ENCODE data around the gene FOSB. TPM values are rescaled to one million over a fixed set of nuclear protein-coding genes. Genes with fewer than 3 reads are reported as not detected.

The FOSB gene
- total and polyA plus RNA-seq, 7 donors, result 0.32 to 9.4 (median 1.5) TPM

GRCh38 chr19:45476304-45476703 is 8.5 kb downstream of the FOSB start:
- intact Hi-C loops (cut with DNase I), result no loop called here
- TF ChIP-seq CTCF (IDR thresholded peaks at IDR 0.05), result no peak
- DNase-seq, result no peak
- H3K9me3 ChIP-seq, result no peaks in the 10 kb centered on the region
- H3K36me3 ChIP-seq (ENCODE audit: insufficient read depth in 1 of 2, low read depth in 1 of 2), result no peaks in the 10 kb centered on the region
- no peak overlapping the region for H3K4me3 ChIP-seq
- H3K27me3 ChIP-seq (ENCODE audit: insufficient read depth in 3 of 3, low read length in 2 of 3), result no peaks in the 10 kb centered on the region
- H3K27ac ChIP-seq, result no peak overlapping the region
- no peak for ATAC-seq
- WGBS, 3 donors, result 52 to 54% (median 52%) methylated on average over 5 of the region's 5 CpGs
- H3K4me1 ChIP-seq, result peaks cover 9% of the 10 kb centered on the region

GRCh38 chr19:45477186-45477585 is 9.4 kb downstream of the FOSB start:
- intact Hi-C loops (cut with DNase I), result no loop called here
- H3K27ac ChIP-seq, result no peak overlapping the region
- DNase-seq (no peak), ATAC-seq (no peak)
- H3K4me1 ChIP-seq, result peaks cover 9% of the 10 kb centered on the region
- WGBS, 3 donors, result 29 to 46% (median 38%) methylated on average over 5 of the region's 5 CpGs
- no peaks in the 10 kb centered on the region for H3K27me3 ChIP-seq (ENCODE audit: insufficient read depth in 3 of 3, low read length in 2 of 3)
- H3K36me3 ChIP-seq (ENCODE audit: insufficient read depth in 1 of 2, low read depth in 1 of 2), result no peaks in the 10 kb centered on the region
- H3K4me3 ChIP-seq, result peak overlapping the region; percentile 66
- no peaks in the 10 kb centered on the region for H3K9me3 ChIP-seq
- TF ChIP-seq CTCF (IDR thresholded peaks at IDR 0.05), result no peak

- Histone ChIP-seq H3K4me3 (peak overlapping the region; percentile 66), H3K9me3 (no peaks in the 10 kb centered on the region), H3K4me1 (peaks cover 9% of the 10 kb centered on the region), H3K27ac (peak overlapping the region; percentile 92), H3K27me3 (ENCODE audit: insufficient read depth in 3 of 3, low read length in 2 of 3) (no peaks in the 10 kb centered on the region), H3K36me3 (ENCODE audit: insufficient read depth in 1 of 2, low read depth in 1 of 2) (no peaks in the 10 kb centered on the region)
- ATAC-seq (peak; percentile 30 to 53 (median 48)), DNase-seq (no peak)
- no peak for TF ChIP-seq CTCF (IDR thresholded peaks at IDR 0.05)
- 4 to 5% (median 5%) methylated on average over 12 of the region's 12 CpGs for WGBS, 3 donors
- intact Hi-C loops (cut with DNase I), result loop anchor here (1.0 to 2.0 kb wide), 2 partner anchors 39 kb away; no protein-coding TSS in a partner anchor
Measured at GRCh38 chr19:45477713-45478453, 10.1 kb downstream of the FOSB start.

- H3K9me3 ChIP-seq, result no peaks in the 10 kb centered on the region
- H3K27ac ChIP-seq, result peak overlapping the region; percentile 92
- ATAC-seq, result peak; percentile 90 to 92 (median 90)
- H3K27me3 ChIP-seq (ENCODE audit: insufficient read depth in 3 of 3, low read length in 2 of 3), result no peaks in the 10 kb centered on the region
- peak overlapping the region; percentile 66 for H3K4me3 ChIP-seq
- peak; percentile 79 to 90 for DNase-seq
- intact Hi-C loops (cut with DNase I), result loop anchor here (1.0 to 2.0 kb wide), 2 partner anchors 39 to 40 kb away; no protein-coding TSS in a partner anchor
- H3K4me1 ChIP-seq, result peaks cover 9% of the 10 kb centered on the region
- no peaks in the 10 kb centered on the region for H3K36me3 ChIP-seq (ENCODE audit: insufficient read depth in 1 of 2, low read depth in 1 of 2)
- 0% methylated on average over 39 of the region's 39 CpGs for WGBS, 3 donors
- peak; percentile 95 for TF ChIP-seq CTCF (IDR thresholded peaks at IDR 0.05)
Measured at GRCh38 chr19:45478454-45479238, 10.8 kb downstream of the FOSB start.

Measured in psoas muscle (tissue), 8 donors.